Transverse colon (tissue), 4 donors: ENCODE measurements around the gene LRRC7. TPM values are rescaled to one million over a fixed set of nuclear protein-coding genes. Genes with fewer than 3 reads are reported as not detected.

Experiments
- DNase-seq: peaks from one replicate; pipeline ENCODE4 v3.0.0-alpha.2; 2019
- H3K27ac ChIP-seq, 4 donors: fragments of 200-600 bp; sonication (generic); 2 replicates each; pipeline ENCODE4 v1.5.1; 2016 to 2018; ENCODE audit warnings: inconsistent platforms in 4 of 4
- H3K27me3 ChIP-seq: fragments of 200-600 bp; sonication (generic); 2 replicates; pipeline ENCODE4 v1.5.1; 2017; ENCODE audit warnings: inconsistent platforms
- H3K36me3 ChIP-seq, 4 donors: fragments of 200-600 bp; sonication (generic); 2 replicates each; pipeline ENCODE4 v1.5.1; 2017 to 2019; ENCODE audit warnings: inconsistent platforms in 4 of 4
- H3K4me1 ChIP-seq, 4 donors: fragments of 200-600 bp; sonication (generic); 2 replicates each; pipeline ENCODE4 v1.5.1; 2017 to 2020; ENCODE audit warnings: inconsistent platforms in 4 of 4
- H3K4me3 ChIP-seq, 4 donors: fragments of 200-600 bp; sonication (generic); 1 replicate in 1 of 4; 2 replicates in 3 of 4; pipeline versions ENCODE4 v1.5.1 to v1.6.1; 2017 to 2019; ENCODE audit warnings: inconsistent platforms in 4 of 4
- H3K9me3 ChIP-seq, 2 donors: fragments of 200-600 bp; sonication (generic); 2 replicates each; pipeline ENCODE4 v1.5.1; 2017 to 2019; ENCODE audit warnings: inconsistent platforms in 2 of 2
- EP300 ChIP-seq: sonication (generic); formaldehyde crosslinking; IDR thresholded peaks from one replicate; pipeline ENCODE4 v1.6.1; 2017; ENCODE audit warnings: antibody characterized with exemption, low read depth
- POLR2A ChIP-seq: fragments of 450-650 bp; IDR thresholded peaks from one replicate; pipeline ENCODE4 v1.6.1; 2016; ENCODE audit warnings: antibody characterized with exemption, mild to moderate bottlenecking, moderate library complexity
- POLR2AphosphoS5 ChIP-seq, 3 donors: sonication (generic); formaldehyde crosslinking; IDR thresholded peaks; one replicate each; pipeline ENCODE4 v1.6.1; 2016; ENCODE audit warnings: antibody characterized with exemption in 3 of 3
- WGBS, 2 donors: methylation state at CpG; one replicate each; pipeline ENCODE4 v1.1.5; 2018; ENCODE audit warnings: low coverage in 1 of 2; 5-methylcytosine and 5-hydroxymethylcytosine counted together
- in situ Hi-C, 4 donors: fragments of 200-750 bp; cut with MboI; loops; one replicate each; pipeline versions ENCODE4 v1.15.0 to v1.15.1; 2017; ENCODE audit warnings: low sequenced_read_pairs in 3 of 4, low pct_ligation_motif_present in 1 of 4, low pct_unique_long_range_greater_than_20kb in 1 of 4
- intact Hi-C: fragments of 100-400 bp; cut with DNase I; formaldehyde crosslinking; loops from one replicate; pipeline ENCODE4 v1.15.1; 2023; ENCODE audit warnings: low total_unique reads
- total RNA-seq, 4 donors: library from RNA; depleted of rRNA; stranded (reverse); fragments of >200 nt; gene quantifications; one replicate each; pipeline ENCODE4 v1.1.0, GENCODE V29; 2016
- TF ChIP-seq, protein P1 (sequence below), 5 experiments: fragments of 200-600 bp in 3 of 5; fragments of 450-650 bp in 2 of 5; sonication (generic) in 3 of 5; IDR thresholded peaks; 1 replicate in 2 of 5; 2 replicates in 3 of 5; pipeline ENCODE4 v1.5.1; 2016 to 2017; ENCODE audit warnings: antibody characterized with exemption in 5 of 5, inconsistent platforms in 3 of 5, mild to moderate bottlenecking in 2 of 5, moderate library complexity in 1 of 5

LRRC7 gene
- total RNA-seq, 4 donors from 2014 or later = 0.32 to 1.1 TPM; not detected in 2

DNA sequence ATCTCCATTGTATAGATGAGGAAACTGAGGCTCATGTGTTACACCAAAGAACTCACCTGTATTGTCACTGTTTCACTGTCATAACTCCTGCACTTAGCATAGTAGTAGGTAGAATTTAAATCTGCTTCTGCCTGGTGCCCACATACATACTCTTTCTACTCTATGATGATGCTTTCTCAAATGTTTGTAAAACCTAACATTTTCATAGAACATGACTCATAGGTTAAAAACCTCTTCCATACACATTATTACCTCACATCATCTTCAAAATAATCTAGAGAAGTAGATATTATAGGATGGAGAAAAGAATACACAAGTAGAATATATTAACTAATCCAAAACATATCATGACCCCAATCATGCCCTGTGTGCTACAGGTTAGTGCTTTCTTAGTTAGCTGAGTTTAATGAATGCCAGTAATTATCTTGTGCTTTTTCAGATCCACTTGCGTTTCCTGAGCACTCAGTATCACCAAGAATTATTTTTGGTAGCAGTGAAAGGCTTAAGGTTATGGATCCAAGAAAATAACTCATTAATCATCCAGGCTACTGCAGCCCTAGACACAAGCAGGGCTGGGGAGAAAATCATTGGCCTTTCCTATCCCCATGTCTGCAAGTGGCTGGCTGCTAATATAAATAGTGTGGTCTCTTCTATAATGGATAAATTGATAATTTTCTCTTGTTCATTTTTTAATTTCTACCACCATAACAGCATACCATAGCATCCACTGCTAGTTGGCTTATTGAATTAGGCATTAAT is 480.8 kb downstream of the LRRC7 start:
- intact Hi-C loops (no loop called here), in situ Hi-C loops (no loop called here)
- Histone ChIP-seq H3K36me3 (no peaks in the 10 kb centered on the region), H3K4me1 (peaks cover 0 to 4% (median 0%) of the 10 kb centered on the region in 4 donors), H3K27me3 (no peaks in the 10 kb centered on the region), H3K27ac (no peak overlapping the region), H3K4me3 (no peak overlapping the region), H3K9me3 (no peaks in the 10 kb centered on the region)
- no peak for TF ChIP-seq POLR2AphosphoS5 (IDR thresholded peaks at IDR 0.05)
- TF ChIP-seq EP300 = no peak
- TF ChIP-seq POLR2A = no peak
- TF ChIP-seq, protein P1, sequence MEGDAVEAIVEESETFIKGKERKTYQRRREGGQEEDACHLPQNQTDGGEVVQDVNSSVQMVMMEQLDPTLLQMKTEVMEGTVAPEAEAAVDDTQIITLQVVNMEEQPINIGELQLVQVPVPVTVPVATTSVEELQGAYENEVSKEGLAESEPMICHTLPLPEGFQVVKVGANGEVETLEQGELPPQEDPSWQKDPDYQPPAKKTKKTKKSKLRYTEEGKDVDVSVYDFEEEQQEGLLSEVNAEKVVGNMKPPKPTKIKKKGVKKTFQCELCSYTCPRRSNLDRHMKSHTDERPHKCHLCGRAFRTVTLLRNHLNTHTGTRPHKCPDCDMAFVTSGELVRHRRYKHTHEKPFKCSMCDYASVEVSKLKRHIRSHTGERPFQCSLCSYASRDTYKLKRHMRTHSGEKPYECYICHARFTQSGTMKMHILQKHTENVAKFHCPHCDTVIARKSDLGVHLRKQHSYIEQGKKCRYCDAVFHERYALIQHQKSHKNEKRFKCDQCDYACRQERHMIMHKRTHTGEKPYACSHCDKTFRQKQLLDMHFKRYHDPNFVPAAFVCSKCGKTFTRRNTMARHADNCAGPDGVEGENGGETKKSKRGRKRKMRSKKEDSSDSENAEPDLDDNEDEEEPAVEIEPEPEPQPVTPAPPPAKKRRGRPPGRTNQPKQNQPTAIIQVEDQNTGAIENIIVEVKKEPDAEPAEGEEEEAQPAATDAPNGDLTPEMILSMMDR (IDR thresholded peaks at IDR 0.05) = no peak
- no peak for DNase-seq
- WGBS, 2 donors = 34 to 83% methylated on average over 1 of the region's 1 CpG

DNA sequence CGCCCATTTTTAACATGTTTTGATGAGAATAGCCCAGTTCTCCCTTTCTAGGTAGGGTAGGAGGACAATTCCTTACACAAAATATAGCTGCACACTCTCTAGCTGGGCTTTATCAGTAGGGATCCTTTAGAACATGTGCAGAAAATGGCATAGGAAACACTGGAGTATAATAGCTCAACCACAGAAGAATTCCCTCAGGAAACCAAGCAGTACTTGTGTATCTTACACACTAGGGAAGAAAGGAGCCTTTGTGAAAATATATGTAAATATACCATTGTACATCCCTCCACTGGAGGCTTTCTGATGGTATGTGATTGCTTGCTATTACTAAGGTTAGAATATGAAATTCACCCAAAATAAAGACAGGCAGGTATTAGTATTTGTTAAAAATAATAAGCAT is 484.2 kb downstream of the LRRC7 start:
- WGBS, 2 donors = 30 to 57% methylated on average over 1 of the region's 1 CpG
- no peak overlapping the region for H3K4me3 ChIP-seq
- DNase-seq = no peak
- H3K9me3 ChIP-seq = no peaks in the 10 kb centered on the region
- intact Hi-C loops = no loop called here
- no peak for TF ChIP-seq POLR2AphosphoS5 (IDR thresholded peaks at IDR 0.05)
- no peak for TF ChIP-seq POLR2A
- TF ChIP-seq, protein P1 (IDR thresholded peaks at IDR 0.05) = no peak
- TF ChIP-seq EP300 = no peak
- in situ Hi-C loops = no loop called here
- H3K27me3 ChIP-seq = no peaks in the 10 kb centered on the region
- H3K4me1 ChIP-seq = no peaks in the 10 kb centered on the region
- no peaks in the 10 kb centered on the region for H3K36me3 ChIP-seq
- no peak overlapping the region for H3K27ac ChIP-seq

DNA sequence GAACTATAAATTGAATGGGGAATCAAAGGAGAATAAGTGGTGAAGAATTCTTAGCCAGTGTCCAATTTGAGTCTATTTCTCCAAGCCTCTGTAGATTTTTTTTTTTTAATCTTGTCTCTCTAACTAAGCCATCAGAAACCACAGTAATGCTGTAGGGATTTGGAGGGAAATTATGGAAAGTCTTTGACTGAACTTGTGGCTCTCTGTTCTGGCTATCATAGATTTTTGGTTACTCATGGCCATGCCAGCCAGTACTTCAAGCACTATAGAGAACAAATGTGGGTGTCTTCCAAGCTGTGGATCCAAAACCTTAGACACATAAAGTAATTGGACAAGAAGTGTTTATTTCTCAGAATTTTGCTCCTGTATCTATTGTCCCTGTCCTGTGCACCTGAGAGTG is 489.8 kb downstream of the LRRC7 start:
- Histone ChIP-seq H3K36me3 (no peaks in the 10 kb centered on the region), H3K27me3 (no peaks in the 10 kb centered on the region), H3K4me3 (no peak overlapping the region), H3K27ac (no peak overlapping the region), H3K9me3 (no peaks in the 10 kb centered on the region), H3K4me1 (no peaks in the 10 kb centered on the region)
- intact Hi-C loops (no loop called here), in situ Hi-C loops (no loop called here)
- no peak for DNase-seq
- TF ChIP-seq POLR2A (no peak), POLR2AphosphoS5 (IDR thresholded peaks at IDR 0.05) (no peak), EP300 (no peak)
- TF ChIP-seq, protein P1 (IDR thresholded peaks at IDR 0.05) = no peak

DNA sequence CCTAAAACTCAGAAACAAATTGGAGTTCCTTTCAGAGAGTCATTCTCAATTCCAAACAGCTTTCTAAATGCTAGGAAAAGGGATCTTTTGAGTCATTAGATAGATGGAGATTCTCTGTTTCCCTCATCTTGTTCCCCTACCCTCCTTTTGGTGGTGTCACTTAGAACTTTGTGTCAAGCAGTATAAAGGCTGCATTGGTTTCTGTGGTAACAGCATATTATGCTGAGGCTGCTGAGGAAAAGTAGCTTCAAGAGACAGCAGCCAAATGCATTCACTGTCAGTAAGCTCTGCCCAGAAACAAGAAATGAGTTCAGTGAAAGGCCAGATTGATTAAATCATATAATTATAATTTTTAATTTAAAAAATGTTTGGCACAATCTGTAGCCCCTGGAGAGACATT is 493.5 kb downstream of the LRRC7 start:
- H3K4me3 ChIP-seq = no peak overlapping the region
- no peaks in the 10 kb centered on the region for H3K27me3 ChIP-seq
- in situ Hi-C loops = no loop called here
- H3K4me1 ChIP-seq = no peaks in the 10 kb centered on the region
- H3K9me3 ChIP-seq = no peaks in the 10 kb centered on the region
- H3K27ac ChIP-seq = no peak overlapping the region
- intact Hi-C loops = no loop called here
- DNase-seq = no peak
- no peaks in the 10 kb centered on the region for H3K36me3 ChIP-seq
- TF ChIP-seq, protein P1 (IDR thresholded peaks at IDR 0.05) = no peak
- TF ChIP-seq EP300 = no peak
- TF ChIP-seq POLR2AphosphoS5 (IDR thresholded peaks at IDR 0.05) = no peak
- TF ChIP-seq POLR2A = no peak
